Dendritic cell treated with granulocyte-macrophage colony-stimulating factor and Interleukin-4, amounts not matched to agents 40 ng/mL and 50 ng/mL, for 4 days (primary cell): ENCODE data around the gene RASA1.

Experiments used
- H3K27ac Mint-ChIP-seq: one replicate; pipeline ENCODE4 v1.8.0; 2022; ENCODE audit warnings: mild to moderate bottlenecking, mixed read lengths
- H3K27me3 Mint-ChIP-seq: one replicate; pipeline ENCODE4 v1.8.0; 2022; ENCODE audit warnings: mild to moderate bottlenecking, mixed read lengths
- H3K36me3 Mint-ChIP-seq: one replicate; pipeline ENCODE4 v1.8.0; 2022; ENCODE audit warnings: low read depth, mixed read lengths
- H3K4me1 Mint-ChIP-seq: one replicate; pipeline ENCODE4 v1.8.0; 2022; ENCODE audit warnings: low read depth, mixed read lengths
- H3K4me3 Mint-ChIP-seq: one replicate; pipeline ENCODE4 v1.8.0; 2022; ENCODE audit warnings: mild to moderate bottlenecking, moderate library complexity, mixed read lengths
- H3K9me3 Mint-ChIP-seq: one replicate; pipeline ENCODE4 v1.8.0; 2022; ENCODE audit warnings: mixed read lengths
- intact Hi-C: fragments of 100-400 bp; cut with micrococcal nuclease; formaldehyde crosslinking; loops from one replicate; pipeline ENCODE4 v1.15.0; 2022

The RASA1 gene

GRCh38 chr5:87408204-87408603 lies 140.5 kb downstream of the RASA1 start:
- peaks cover 90% of the 10 kb centered on the region for H3K36me3 Mint-ChIP-seq
- H3K27ac Mint-ChIP-seq: no peak overlapping the region

GRCh38 chr5:87410931-87411330 lies 143.2 kb downstream of the RASA1 start:
- H3K27ac Mint-ChIP-seq: peak overlapping the region; percentile 28
- peaks cover 3% of the 10 kb centered on the region for H3K27me3 Mint-ChIP-seq
- intact Hi-C loops: loop anchor here (5.0 kb wide), 3 partner anchors 144 to 439 kb away; partner anchors contain the start of gene RASA1
- peaks cover 53% of the 10 kb centered on the region for H3K4me1 Mint-ChIP-seq
- H3K36me3 Mint-ChIP-seq: peaks cover 67% of the 10 kb centered on the region
- H3K4me3 Mint-ChIP-seq: peak overlapping the region; percentile 53
- no peaks in the 10 kb centered on the region for H3K9me3 Mint-ChIP-seq

More at GRCh38 chr5:87408204-87408603, 140.5 kb downstream of the RASA1 start:
- H3K9me3 Mint-ChIP-seq: no peaks in the 10 kb centered on the region
- intact Hi-C loops: no loop called here
- H3K4me1 Mint-ChIP-seq: peaks cover 56% of the 10 kb centered on the region
- H3K4me3 Mint-ChIP-seq: no peak overlapping the region
- no peaks in the 10 kb centered on the region for H3K27me3 Mint-ChIP-seq

DNA sequence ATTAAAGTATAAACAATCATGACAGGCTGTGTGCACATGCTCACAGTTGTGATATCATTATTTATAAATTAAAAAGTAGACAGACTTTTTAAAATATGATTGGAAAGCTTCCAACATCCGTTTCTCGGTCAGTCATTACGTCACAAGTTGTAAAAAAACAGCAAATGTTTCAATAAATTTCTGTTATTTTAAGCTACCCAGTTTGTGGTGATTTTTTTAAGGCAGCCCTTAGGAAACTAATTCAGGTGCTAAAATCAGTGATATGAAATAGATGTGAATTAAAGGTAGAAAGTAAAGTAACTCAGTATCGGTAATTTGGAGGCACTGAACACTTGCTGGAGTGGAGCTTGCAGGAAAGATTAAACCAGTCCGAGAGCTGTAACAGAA lies 143.9 kb downstream of the RASA1 start:
- Mint-ChIP-seq H3K27me3 (peaks cover 3% of the 10 kb centered on the region), H3K4me3 (peak overlapping the region; percentile 97), H3K27ac (peak overlapping the region; percentile 94), H3K36me3 (peaks cover 60% of the 10 kb centered on the region), H3K4me1 (peaks cover 47% of the 10 kb centered on the region), H3K9me3 (no peaks in the 10 kb centered on the region)
- intact Hi-C loops: loop anchor here (5.0 kb wide), 3 partner anchors 144 to 439 kb away; partner anchors contain the start of gene RASA1

GRCh38 chr5:87411973-87412629 lies 144.4 kb downstream of the RASA1 start:
- Mint-ChIP-seq H3K27ac (peak overlapping the region; percentile 94), H3K4me3 (peak overlapping the region; percentile 97), H3K27me3 (peaks cover 3% of the 10 kb centered on the region), H3K36me3 (peaks cover 55% of the 10 kb centered on the region), H3K4me1 (peaks cover 42% of the 10 kb centered on the region), H3K9me3 (no peaks in the 10 kb centered on the region)
- intact Hi-C loops: loop anchor here (2.0 to 5.0 kb wide), 4 partner anchors 145 to 793 kb away; partner anchors contain the start of gene RASA1

DNA sequence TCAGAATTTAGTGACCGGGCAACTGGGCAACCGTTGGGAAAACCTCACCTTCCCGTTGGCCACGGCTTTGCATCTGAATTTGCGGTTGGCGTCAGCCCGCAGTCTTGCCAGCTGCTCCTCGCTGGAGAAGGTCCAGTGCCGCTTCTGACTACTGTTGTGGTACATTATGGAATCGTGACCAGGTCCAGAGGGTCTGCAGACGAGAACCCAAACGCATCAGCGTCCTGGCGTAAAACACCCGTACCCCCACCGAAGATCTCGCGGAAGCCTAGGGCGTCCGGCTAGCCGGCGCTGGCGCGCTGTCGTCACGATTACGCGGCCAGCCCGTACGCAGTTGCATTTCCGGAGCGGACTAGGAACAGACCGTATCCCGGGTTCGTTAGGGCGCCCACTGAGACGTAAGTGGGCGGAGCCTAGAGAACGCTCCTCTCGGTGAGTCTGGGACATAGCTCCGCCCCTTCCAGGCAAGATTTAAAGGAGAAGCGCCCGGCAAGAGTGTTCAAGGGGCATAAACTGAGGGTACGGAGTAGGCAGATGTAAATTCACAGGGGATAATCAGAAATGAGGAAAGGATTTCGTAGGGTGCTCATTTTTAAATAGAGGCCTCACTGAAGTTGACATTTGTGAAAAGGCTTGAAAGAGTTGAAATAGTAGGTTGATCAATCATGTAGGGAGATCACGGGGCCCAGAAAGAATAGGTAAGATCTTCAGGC lies 145.1 kb downstream of the RASA1 start, which contains the start of gene CCNH:
TSS of gene CCNH (minus strand) at position 301 of the 713 bp plus-strand sequence. CDS start at position 165, 136 bp downstream.
- H3K4me1 Mint-ChIP-seq: peaks cover 35% of the 10 kb centered on the region
- H3K9me3 Mint-ChIP-seq: no peaks in the 10 kb centered on the region
- peak within 1 kb of the TSS; percentile 97 for H3K4me3 Mint-ChIP-seq
- intact Hi-C loops: loop anchor here (2.0 to 5.0 kb wide), 4 partner anchors 145 to 794 kb away; partner anchors contain the start of gene RASA1
- peaks cover 3% of the 10 kb centered on the region for H3K27me3 Mint-ChIP-seq
- peaks cover 48% of the 10 kb centered on the region for H3K36me3 Mint-ChIP-seq
- peak within 1 kb of the TSS; percentile 94 for H3K27ac Mint-ChIP-seq

- Mint-ChIP-seq H3K27ac (peak overlapping the region; percentile 94), H3K4me3 (peak overlapping the region; percentile 97), H3K36me3 (peaks cover 43% of the 10 kb centered on the region), H3K27me3 (peaks cover 3% of the 10 kb centered on the region), H3K4me1 (peaks cover 32% of the 10 kb centered on the region), H3K9me3 (no peaks in the 10 kb centered on the region)
- intact Hi-C loops: loop anchor here (2.0 to 5.0 kb wide), 4 partner anchors 146 to 794 kb away; partner anchors contain the start of gene RASA1
Measured at GRCh38 chr5:87413343-87413645, 145.6 kb downstream of the RASA1 start.

DNA sequence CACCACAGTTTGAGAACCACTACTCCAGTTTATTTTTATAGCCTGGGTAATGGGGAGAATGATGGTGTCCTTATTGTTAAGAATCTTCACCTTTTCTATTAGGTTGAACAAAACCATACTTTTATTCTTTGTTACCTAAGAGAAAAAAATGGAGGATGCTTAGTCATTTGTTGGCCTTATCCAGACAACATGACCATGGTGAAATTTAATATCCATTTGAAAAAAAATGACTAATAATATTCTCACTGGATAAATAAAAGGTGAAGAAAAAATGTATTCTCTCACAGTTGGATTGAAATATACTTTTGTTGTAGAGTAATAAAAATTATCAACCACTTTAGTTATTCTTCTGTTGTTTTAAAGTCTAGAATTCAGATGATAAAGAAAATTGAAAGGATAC lies 150.8 kb downstream of the RASA1 start:
- no peak overlapping the region for H3K27ac Mint-ChIP-seq
- no peak overlapping the region for H3K4me3 Mint-ChIP-seq
- intact Hi-C loops: no loop called here
- peaks cover under 1% of the 10 kb centered on the region for H3K4me1 Mint-ChIP-seq
- no peaks in the 10 kb centered on the region for H3K9me3 Mint-ChIP-seq
- peaks cover 3% of the 10 kb centered on the region for H3K27me3 Mint-ChIP-seq
- no peaks in the 10 kb centered on the region for H3K36me3 Mint-ChIP-seq

GRCh38 chr5:87421307-87421706 lies 153.6 kb downstream of the RASA1 start:
- intact Hi-C loops: no loop called here
- H3K4me3 Mint-ChIP-seq: no peak overlapping the region
- no peaks in the 10 kb centered on the region for H3K36me3 Mint-ChIP-seq
- no peaks in the 10 kb centered on the region for H3K9me3 Mint-ChIP-seq
- no peaks in the 10 kb centered on the region for H3K27me3 Mint-ChIP-seq
- peaks cover 8% of the 10 kb centered on the region for H3K4me1 Mint-ChIP-seq
- no peak overlapping the region for H3K27ac Mint-ChIP-seq

GRCh38 chr5:87423755-87424154 lies 156.1 kb downstream of the RASA1 start:
- Mint-ChIP-seq H3K9me3 (no peaks in the 10 kb centered on the region), H3K4me1 (peaks cover 8% of the 10 kb centered on the region), H3K27me3 (no peaks in the 10 kb centered on the region), H3K36me3 (no peaks in the 10 kb centered on the region), H3K4me3 (no peak overlapping the region), H3K27ac (no peak overlapping the region)
- intact Hi-C loops: no loop called here

GRCh38 chr5:87430863-87431457 lies 163.3 kb downstream of the RASA1 start:
- H3K4me1 Mint-ChIP-seq: no peaks in the 10 kb centered on the region
- no peak overlapping the region for H3K27ac Mint-ChIP-seq
- H3K27me3 Mint-ChIP-seq: peaks cover 1% of the 10 kb centered on the region
- intact Hi-C loops: no loop called here
- H3K4me3 Mint-ChIP-seq: no peak overlapping the region
- no peaks in the 10 kb centered on the region for H3K36me3 Mint-ChIP-seq
- no peaks in the 10 kb centered on the region for H3K9me3 Mint-ChIP-seq

- Mint-ChIP-seq H3K27ac (no peak overlapping the region), H3K4me1 (no peaks in the 10 kb centered on the region), H3K27me3 (peaks cover 1% of the 10 kb centered on the region), H3K9me3 (no peaks in the 10 kb centered on the region), H3K4me3 (no peak overlapping the region), H3K36me3 (no peaks in the 10 kb centered on the region)
- intact Hi-C loops: no loop called here
Measured at GRCh38 chr5:87432460-87432859, 164.8 kb downstream of the RASA1 start.

GRCh38 chr5:87433945-87434344 lies 166.3 kb downstream of the RASA1 start:
- H3K36me3 Mint-ChIP-seq: no peaks in the 10 kb centered on the region
- peaks cover 3% of the 10 kb centered on the region for H3K27me3 Mint-ChIP-seq

GRCh38 chr5:87434461-87434860 lies 166.8 kb downstream of the RASA1 start:
- H3K27ac Mint-ChIP-seq: no peak overlapping the region
- H3K9me3 Mint-ChIP-seq: no peaks in the 10 kb centered on the region
- H3K4me1 Mint-ChIP-seq: no peaks in the 10 kb centered on the region
- H3K36me3 Mint-ChIP-seq: no peaks in the 10 kb centered on the region
- intact Hi-C loops: no loop called here
- H3K27me3 Mint-ChIP-seq: peaks cover 3% of the 10 kb centered on the region
- no peak overlapping the region for H3K4me3 Mint-ChIP-seq

More at GRCh38 chr5:87433945-87434344, 166.3 kb downstream of the RASA1 start:
- no peaks in the 10 kb centered on the region for H3K9me3 Mint-ChIP-seq
- intact Hi-C loops: no loop called here
- H3K4me3 Mint-ChIP-seq: no peak overlapping the region
- H3K4me1 Mint-ChIP-seq: no peaks in the 10 kb centered on the region
- H3K27ac Mint-ChIP-seq: no peak overlapping the region

GRCh38 chr5:87435144-87435694 lies 167.5 kb downstream of the RASA1 start:
- Mint-ChIP-seq H3K4me3 (no peak overlapping the region), H3K27ac (no peak overlapping the region), H3K27me3 (peaks cover 3% of the 10 kb centered on the region), H3K4me1 (no peaks in the 10 kb centered on the region), H3K9me3 (no peaks in the 10 kb centered on the region), H3K36me3 (no peaks in the 10 kb centered on the region)
- intact Hi-C loops: no loop called here
